IPS DF 19.7 (cell line): ENCODE data around the gene SLC16A10.
"Not testable (repeated sequence)": the region's sequence is repeated elsewhere in the genome, so short reads cannot be mapped to it uniquely, and the experiment has no call there.

Experiments used
- DNase-seq: peaks from one replicate; pipeline ENCODE4 v3.0.0-alpha.2; 2013; ENCODE audit warnings: low read depth, low spot score

The SLC16A10 gene

GRCh38 chr6:111086685-111087084, 618 bp upstream of the SLC16A10 start:
- DNase-seq, result no peak

- no peak for DNase-seq
These were observed 766 bp downstream of the SLC16A10 start for GRCh38 chr6:111087871-111088667.

- DNase-seq, result no peak
These were observed 1.3 kb downstream of the SLC16A10 start for GRCh38 chr6:111088668-111089003.

GRCh38 chr6:111090766-111091165, 3.5 kb downstream of the SLC16A10 start:
- no peak for DNase-seq

GRCh38 chr6:111091987-111092386, 4.7 kb downstream of the SLC16A10 start:
- DNase-seq, result no peak

GRCh38 chr6:111095488-111095887, 8.2 kb downstream of the SLC16A10 start:
- DNase-seq, result not testable (repeated sequence)

GRCh38 chr6:111096246-111096645, 8.9 kb downstream of the SLC16A10 start:
- DNase-seq, result no peak

GRCh38 chr6:111098597-111098996, 11.3 kb downstream of the SLC16A10 start:
- DNase-seq, result no peak

- no peak for DNase-seq
These were observed 14.7 kb downstream of the SLC16A10 start for GRCh38 chr6:111101987-111102386.

GRCh38 chr6:111105578-111105977, 18.3 kb downstream of the SLC16A10 start:
- DNase-seq, result no peak

GRCh38 chr6:111107589-111107988, 20.3 kb downstream of the SLC16A10 start:
- no peak for DNase-seq

GRCh38 chr6:111110036-111110435, 22.7 kb downstream of the SLC16A10 start:
- no peak for DNase-seq

- DNase-seq, result no peak
These were observed 26.2 kb downstream of the SLC16A10 start for GRCh38 chr6:111113336-111114086.

- DNase-seq, result no peak
These were observed 26.8 kb downstream of the SLC16A10 start for GRCh38 chr6:111114087-111114443.

- DNase-seq, result no peak
These were observed 27.2 kb downstream of the SLC16A10 start for GRCh38 chr6:111114482-111114881.

GRCh38 chr6:111118826-111119225, 31.5 kb downstream of the SLC16A10 start:
- DNase-seq, result no peak

GRCh38 chr6:111119571-111120329, 32.4 kb downstream of the SLC16A10 start:
- DNase-seq, result no peak

GRCh38 chr6:111121789-111122350, 34.6 kb downstream of the SLC16A10 start:
- DNase-seq, result no peak

- no peak for DNase-seq
These were observed 35.4 kb downstream of the SLC16A10 start for GRCh38 chr6:111122458-111123286.

GRCh38 chr6:111124406-111124805, 37.1 kb downstream of the SLC16A10 start:
- DNase-seq, result no peak

GRCh38 chr6:111129013-111129412, 41.7 kb downstream of the SLC16A10 start:
- no peak for DNase-seq
